Cardiac muscle cell (in vitro differentiated cells and primary cell): ENCODE data around the gene PRICKLE2. TPM values are rescaled to one million over a fixed set of nuclear protein-coding genes. Genes with fewer than 3 reads are reported as not detected.

Experiments
- DNase-seq, 2 donors: peaks; one replicate each; pipeline versions ENCODE4 v3.0.0 to v3.0.0-alpha.2; 2010 to 2017; ENCODE audit warnings: low read depth in 1 of 2, low spot score in 1 of 2
- H3K27ac ChIP-seq: fragments of 200-600 bp; sonication (generic); 2 replicates; pipeline ENCODE4 v1.5.1; 2016
- H3K27me3 ChIP-seq: fragments of 200-600 bp; sonication (generic); 2 replicates; pipeline ENCODE4 v1.6.0; 2016; ENCODE audit warnings: control low read depth
- H3K36me3 ChIP-seq: fragments of 200-600 bp; sonication (generic); 2 replicates; pipeline ENCODE4 v1.5.1; 2016; ENCODE audit warnings: control low read depth
- H3K4me1 ChIP-seq: fragments of 200-600 bp; sonication (generic); 2 replicates; pipeline ENCODE4 v1.8.1; 2017; ENCODE audit warnings: low read depth, mild to moderate bottlenecking, mixed run types
- H3K4me3 ChIP-seq: fragments of 200-600 bp; sonication (generic); 2 replicates; pipeline ENCODE4 v1.5.1; 2016; ENCODE audit warnings: mild to moderate bottlenecking
- H3K9me3 ChIP-seq: fragments of 200-600 bp; sonication (generic); 2 replicates; pipeline ENCODE4 v1.5.1; 2017; ENCODE audit warnings: low read depth, mild to moderate bottlenecking, control low read depth
- CTCF ChIP-seq: IDR thresholded peaks from 2 replicates; pipeline ENCODE4 v1.5.1; 2012; ENCODE audit warnings: low read depth, mild to moderate bottlenecking, low read length
- polyA plus RNA-seq: library from polyadenylated mRNA; unstranded; fragments of >200 nt; fragmentation: Nextera tagmentation; extraction: Ambion mirVana; gene quantifications from 2 replicates; pipeline ENCODE4 v1.2.1, GENCODE V29; 2016
- total RNA-seq: library from RNA; depleted of rRNA; stranded (reverse); fragments of >200 nt; gene quantifications from 2 replicates; pipeline ENCODE4 v1.2.3, GENCODE V29; 2016

The PRICKLE2 gene
- total and polyA plus RNA-seq, 2 experiments from 2014 or later = 4.3 to 11.7 TPM

DNA sequence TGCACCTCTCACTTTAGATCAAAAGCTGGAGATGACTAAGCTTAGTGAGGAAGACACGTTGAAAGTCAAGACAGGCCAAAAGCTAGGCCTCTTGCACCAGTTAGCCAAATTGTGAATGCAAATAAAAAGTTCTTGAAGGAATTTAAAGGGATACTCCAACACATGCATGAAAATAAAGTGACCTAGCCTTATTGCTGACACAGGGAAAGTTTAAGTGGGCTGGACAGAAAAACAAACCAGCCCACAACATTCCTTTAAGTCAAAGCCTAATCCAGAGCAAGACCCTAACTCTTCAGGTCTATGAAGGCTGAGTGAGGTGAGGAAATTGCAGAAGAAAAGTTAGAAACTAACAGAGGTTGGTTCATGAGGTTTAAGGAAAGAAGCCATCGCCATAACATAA, 101.3 kb downstream of the PRICKLE2 start:
- Histone ChIP-seq H3K27ac (no peak overlapping the region), H3K4me3 (no peak overlapping the region), H3K27me3 (no peaks in the 10 kb centered on the region), H3K36me3 (no peaks in the 10 kb centered on the region), H3K9me3 (no peaks in the 10 kb centered on the region), H3K4me1 (peaks cover 3% of the 10 kb centered on the region)
- TF ChIP-seq CTCF = no peak
- DNase-seq = no peak

DNA sequence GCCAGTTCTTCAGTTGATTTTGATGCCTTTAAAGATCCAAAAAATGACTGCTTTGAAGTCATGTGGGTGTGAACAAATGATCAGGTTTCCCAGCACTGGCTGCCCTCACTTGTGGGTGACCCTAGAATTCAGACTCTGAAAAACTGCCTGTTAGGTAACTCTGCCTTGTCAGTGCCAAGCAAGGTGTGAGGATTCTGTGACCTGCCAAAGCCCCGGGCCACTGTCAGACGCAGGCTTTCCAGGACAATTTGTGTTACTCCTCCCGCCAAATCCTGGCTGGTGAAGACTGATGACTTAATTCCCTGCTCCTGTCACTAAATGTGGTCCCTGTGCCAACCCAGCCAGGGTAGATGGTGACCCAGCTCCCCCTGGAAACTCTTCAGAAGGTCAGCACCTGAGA, 102.8 kb downstream of the PRICKLE2 start:
- no peaks in the 10 kb centered on the region for H3K9me3 ChIP-seq

GRCh38 chr3:64121750-64122311, 103.4 kb downstream of the PRICKLE2 start:
- TF ChIP-seq CTCF = no peak
- no peaks in the 10 kb centered on the region for H3K9me3 ChIP-seq
- H3K27me3 ChIP-seq = no peaks in the 10 kb centered on the region

More for the DNA sequence above, 102.8 kb downstream of the PRICKLE2 start:
- Histone ChIP-seq H3K4me3 (no peak overlapping the region), H3K27me3 (no peaks in the 10 kb centered on the region), H3K27ac (no peak overlapping the region), H3K4me1 (peaks cover 3% of the 10 kb centered on the region), H3K36me3 (no peaks in the 10 kb centered on the region)
- no peak for TF ChIP-seq CTCF
- no peak for DNase-seq

DNA sequence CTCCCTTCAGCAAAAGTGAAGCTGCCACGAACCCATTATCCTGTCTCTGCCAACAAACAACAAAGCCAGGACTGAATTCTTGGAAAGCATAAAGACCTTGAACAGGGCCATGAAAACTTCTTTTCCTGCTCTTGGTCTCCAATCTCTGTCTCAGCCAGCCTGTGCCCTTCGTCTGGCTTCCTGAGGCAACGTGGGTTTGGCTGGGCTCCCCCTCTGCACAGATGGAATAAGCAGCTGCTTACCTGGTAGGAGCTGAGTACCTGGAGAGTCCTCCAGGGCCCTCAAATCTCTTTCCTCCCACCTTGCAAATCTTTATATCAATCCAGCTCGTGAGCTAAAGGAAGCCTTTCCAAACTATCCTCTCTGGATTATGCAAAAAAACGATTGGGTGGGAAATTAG, 104.4 kb downstream of the PRICKLE2 start:
- no peaks in the 10 kb centered on the region for H3K9me3 ChIP-seq
- no peak overlapping the region for H3K27ac ChIP-seq
- H3K27me3 ChIP-seq = no peaks in the 10 kb centered on the region
- TF ChIP-seq CTCF = no peak
- no peaks in the 10 kb centered on the region for H3K36me3 ChIP-seq
- peaks cover 3% of the 10 kb centered on the region for H3K4me1 ChIP-seq
- no peak overlapping the region for H3K4me3 ChIP-seq
- DNase-seq = no peak

More at GRCh38 chr3:64121750-64122311, 103.4 kb downstream of the PRICKLE2 start:
- Histone ChIP-seq H3K4me1 (peaks cover 3% of the 10 kb centered on the region), H3K4me3 (no peak overlapping the region), H3K27ac (no peak overlapping the region), H3K36me3 (no peaks in the 10 kb centered on the region)
- DNase-seq = no peak

- Histone ChIP-seq H3K27me3 (no peaks in the 10 kb centered on the region), H3K9me3 (no peaks in the 10 kb centered on the region), H3K4me1 (peaks cover 3% of the 10 kb centered on the region), H3K36me3 (no peaks in the 10 kb centered on the region), H3K4me3 (no peak overlapping the region), H3K27ac (no peak overlapping the region)
- TF ChIP-seq CTCF = no peak
- DNase-seq = no peak
These were observed 107.8 kb downstream of the PRICKLE2 start for GRCh38 chr3:64117483-64117882.
